RCC 7860 (cell line): ENCODE results near the gene IL4R.
A peak's percentile ranks its signal among the peaks of the same experiment; 100 is the strongest.
"Not testable (repeated sequence)": the region's sequence is repeated elsewhere in the genome, so short reads cannot be mapped to it uniquely, and the experiment has no call there.

Experiments
- DNase-seq: peaks from one replicate; pipeline ENCODE4 v3.0.0-alpha.2; 2015; ENCODE audit warnings: low spot score
- FAIRE-seq: peaks from 2 replicates; lab custom pipeline; 2012; peaks lifted over from hg19 to GRCh38; lab: Jason Lieb, UNC

IL4R gene

DNA sequence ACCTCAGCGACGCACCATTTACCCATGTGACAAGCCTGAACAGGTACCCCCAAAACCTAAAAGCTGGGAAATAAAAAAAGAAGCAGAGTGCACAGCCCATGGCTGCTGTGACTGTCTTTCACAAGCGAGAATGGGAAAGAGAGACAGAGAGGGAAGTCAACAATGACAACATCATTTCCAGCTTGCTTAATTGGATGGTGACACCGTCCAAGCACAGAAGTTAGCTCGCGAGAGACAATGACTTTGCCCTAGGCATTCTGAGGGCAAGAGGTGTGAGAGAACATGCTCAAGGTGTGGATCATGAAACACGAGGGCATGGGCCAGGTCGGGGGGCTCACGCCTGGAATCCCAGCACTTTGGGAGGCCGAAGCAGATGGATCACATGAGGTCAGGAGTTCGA, 25.9 kb upstream of the IL4R start:
- DNase-seq (no peak), FAIRE-seq (no peak)

- not testable (repeated sequence) for DNase-seq, FAIRE-seq
These were observed 25.5 kb upstream of the IL4R start for GRCh38 chr16:27288313-27288712.

- DNase-seq, result no peak
- no peak for FAIRE-seq
These were observed 24.1 kb upstream of the IL4R start for GRCh38 chr16:27289669-27290068.

DNA sequence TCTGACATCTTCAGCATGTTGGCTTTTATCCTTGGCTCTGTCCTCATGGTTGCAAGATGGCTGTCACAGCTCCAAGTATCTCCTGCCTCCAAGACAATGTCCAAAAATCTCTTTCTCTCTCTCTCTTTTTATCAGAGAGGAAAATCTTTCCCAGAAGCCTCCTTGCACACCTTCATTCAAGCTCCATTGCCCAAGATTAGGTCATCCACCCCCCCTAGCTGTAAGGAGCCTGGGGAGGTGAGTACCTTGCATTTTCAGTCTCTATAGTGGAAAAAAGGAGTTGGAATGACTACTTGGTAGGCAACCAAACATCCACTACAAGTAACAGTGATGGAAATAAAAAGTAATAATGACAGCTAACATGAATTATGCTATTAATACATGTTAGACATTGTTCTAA, 23.2 kb upstream of the IL4R start:
- FAIRE-seq (no peak), DNase-seq (peak; percentile 27)

DNA sequence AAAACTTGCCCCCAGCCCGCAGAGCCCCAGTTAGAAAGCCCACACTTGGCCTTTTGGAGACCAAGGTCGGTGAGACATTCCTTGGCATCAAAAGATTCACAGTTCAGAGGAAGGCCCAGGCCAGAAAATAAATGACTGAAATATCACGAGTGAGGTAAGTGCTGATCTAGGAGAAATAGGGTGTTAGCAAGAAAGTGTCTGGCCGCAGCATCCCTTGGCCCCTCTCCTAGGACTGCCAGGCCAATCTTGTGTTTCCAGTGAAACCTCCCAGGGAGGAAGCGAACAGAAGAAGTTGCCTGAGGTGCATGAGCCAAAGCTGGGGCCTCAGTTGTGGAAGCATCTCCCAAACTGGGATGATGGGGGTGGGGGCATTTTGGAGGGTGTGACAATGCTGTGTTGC, 22.7 kb upstream of the IL4R start:
- DNase-seq (no peak), FAIRE-seq (no peak)

DNA sequence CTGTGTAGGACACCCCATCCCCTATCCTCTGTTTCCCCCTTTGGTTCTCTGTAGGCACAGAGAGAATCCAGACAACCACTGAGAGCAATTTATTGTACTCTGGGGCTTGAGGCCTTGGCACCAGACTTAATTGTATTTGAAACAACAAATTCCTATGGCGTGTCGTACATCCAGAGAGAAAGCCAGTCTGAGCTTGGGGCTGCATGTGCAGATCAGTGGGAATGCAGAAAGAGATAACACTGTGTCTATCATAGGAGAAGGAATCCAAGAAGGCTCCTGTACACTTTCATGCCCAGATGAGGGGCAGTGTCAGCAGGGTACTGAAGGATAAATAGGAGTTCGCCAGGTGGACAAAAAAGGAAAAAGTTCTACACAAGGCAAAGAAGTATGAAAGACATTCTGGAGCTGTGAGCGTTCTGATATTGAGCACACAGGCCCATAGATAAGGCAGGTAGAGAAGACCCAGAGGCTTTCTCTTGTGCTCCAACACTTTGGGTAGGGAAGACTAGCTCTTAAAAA, 22.0 kb upstream of the IL4R start:
- DNase-seq (no peak), FAIRE-seq (no peak)

DNA sequence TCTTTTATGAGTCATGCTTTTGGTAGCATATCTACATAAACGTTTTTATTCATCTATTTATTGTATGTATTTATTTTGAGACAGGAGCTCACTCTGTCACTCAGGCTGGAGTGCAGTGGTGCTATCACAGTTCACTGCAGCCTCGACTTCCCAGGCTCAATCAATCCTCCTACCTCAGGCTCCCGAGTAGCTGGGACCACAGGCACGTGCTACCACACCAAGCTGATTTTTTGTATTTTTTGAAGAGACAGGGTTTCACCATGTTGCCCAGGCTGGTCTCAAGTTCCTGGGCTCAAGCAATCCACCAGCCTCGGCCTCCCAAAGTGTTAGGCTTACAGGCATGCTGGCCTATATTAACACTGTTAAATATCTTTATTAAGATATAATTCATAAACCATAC, 20.4 kb upstream of the IL4R start:
- DNase-seq (no peak), FAIRE-seq (no peak)

DNA sequence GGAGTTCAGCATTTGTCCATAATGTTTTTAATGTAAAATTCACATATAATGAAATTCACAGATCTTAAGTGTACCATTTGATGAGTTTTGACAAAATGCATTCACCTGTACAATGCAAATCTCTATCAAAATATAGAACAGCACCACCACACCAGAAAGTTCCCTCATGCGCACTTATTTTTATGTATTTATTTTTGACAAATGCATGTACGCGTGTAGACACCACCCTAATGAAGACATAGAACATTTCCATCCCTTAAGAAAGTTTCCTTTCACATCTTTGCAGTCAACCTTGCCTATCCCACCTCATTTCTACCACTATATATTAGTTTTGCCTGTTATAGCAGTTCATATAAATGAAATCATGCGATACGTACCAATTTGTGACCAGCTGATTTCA, 15.6 kb upstream of the IL4R start:
- FAIRE-seq (no peak), DNase-seq (no peak)

DNA sequence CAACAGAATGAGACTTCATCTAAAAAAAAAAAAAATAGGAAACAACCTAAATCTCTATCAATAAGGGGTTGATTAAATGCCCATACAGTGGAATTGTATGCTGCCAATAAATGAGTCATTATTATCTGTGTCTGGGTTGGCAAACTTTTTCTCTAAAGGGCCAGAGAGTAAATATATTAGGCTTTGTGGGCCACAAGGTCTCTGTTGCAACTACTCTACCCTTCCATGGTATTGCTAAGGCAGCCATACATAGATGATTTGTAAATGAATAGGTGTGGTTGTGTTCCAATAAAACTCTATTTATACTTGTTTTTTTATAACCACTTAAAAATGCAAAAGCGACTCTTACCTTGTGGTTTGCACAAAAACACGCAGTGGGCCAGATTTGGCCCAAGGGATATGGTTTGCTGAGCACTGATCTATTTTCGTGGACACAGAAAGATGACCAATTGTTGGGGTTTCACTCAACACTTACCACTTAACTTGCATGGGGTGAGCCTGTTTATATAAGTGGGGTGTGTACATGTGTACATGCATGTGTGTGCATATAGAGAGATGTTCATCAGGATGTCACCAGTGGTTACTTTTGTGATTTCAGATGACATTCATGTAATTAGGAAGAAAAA, 12.4 kb upstream of the IL4R start:
- FAIRE-seq (no peak), DNase-seq (no peak)

DNA sequence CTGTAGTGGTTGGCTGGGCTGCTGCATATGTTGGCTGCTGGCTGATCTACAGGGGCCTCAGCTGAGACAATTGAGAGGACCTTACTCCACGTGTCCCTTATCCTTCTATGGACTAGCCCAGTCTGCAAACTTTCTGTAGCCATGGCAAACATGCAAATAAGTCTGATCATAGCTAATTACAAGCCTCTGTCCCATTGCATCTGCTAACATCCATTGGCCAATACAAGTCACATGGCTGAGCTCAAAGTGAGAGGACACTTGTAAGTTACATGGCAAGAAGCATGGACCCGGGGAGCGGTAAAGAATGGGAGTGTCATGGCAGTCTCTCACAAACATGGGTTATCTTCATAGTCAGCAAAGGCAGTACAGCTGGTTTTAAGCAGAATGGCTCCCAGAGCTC, 11.6 kb upstream of the IL4R start:
- FAIRE-seq, result no peak

DNA sequence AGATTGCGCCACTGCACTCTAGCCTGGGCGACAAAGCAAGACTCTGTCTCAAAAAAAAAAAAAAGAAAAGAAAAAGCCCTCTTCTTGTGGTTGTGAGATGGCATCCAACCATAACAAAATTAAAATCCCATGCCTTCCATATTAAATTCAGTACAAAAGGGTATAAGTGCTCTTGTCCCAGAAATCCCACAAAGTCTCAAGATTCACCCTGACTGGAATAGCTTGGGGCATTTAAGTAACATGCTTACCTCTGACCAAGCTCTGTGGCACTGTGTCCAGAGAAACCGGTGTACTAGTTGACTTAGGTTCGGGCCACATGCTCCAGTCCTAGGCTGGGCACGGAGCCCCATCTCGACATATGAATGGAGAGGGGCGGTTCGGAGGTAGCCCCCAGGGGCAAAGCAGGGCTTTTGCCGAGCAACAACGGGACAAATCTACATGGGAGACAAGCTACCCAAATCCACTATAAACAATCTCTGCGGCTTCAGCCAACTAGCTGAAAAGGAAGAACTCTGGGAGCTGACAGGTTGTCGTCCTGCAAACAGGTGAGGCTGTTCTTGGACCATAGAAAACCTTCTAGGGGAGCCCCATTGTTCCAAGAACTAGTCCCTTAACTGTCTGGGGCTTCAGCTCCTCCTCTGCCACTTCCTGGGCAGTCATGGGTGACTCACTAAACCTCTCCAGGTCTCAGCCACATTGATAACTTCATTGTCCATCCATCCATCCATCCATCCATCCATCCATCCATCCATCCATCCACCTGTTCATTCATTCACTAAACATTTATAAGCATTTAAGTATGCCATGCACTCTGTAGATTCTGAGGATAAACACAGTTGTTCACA, 10.3 kb upstream of the IL4R start:
- no peak for DNase-seq
- no peak for FAIRE-seq

More for the DNA sequence above, 11.6 kb upstream of the IL4R start:
- no peak for DNase-seq

DNA sequence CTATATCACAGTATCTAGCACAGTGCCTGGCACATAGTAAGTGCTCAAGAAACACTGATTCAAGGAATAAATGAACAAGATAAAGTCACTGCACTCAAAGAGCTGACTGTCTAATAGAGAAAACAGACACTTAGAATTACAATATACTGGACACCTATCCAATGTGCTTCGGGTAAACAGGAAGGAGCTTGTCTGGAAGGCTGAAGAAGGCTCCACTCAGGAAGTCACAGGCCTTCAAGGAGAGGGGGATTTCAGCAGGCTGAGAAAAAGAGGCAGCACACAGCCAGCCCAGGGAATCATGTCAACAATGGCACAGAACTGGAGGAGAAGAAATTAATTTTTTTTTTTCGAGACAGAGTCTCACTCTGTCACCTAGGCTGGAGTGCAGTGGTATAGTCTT, 9.7 kb upstream of the IL4R start:
- DNase-seq, result no peak
- FAIRE-seq, result no peak

- DNase-seq (no peak), FAIRE-seq (no peak)
These were observed 8.7 kb upstream of the IL4R start for GRCh38 chr16:27304881-27305745.

GRCh38 chr16:27305839-27306442, 7.8 kb upstream of the IL4R start:
- DNase-seq (no peak), FAIRE-seq (no peak)

DNA sequence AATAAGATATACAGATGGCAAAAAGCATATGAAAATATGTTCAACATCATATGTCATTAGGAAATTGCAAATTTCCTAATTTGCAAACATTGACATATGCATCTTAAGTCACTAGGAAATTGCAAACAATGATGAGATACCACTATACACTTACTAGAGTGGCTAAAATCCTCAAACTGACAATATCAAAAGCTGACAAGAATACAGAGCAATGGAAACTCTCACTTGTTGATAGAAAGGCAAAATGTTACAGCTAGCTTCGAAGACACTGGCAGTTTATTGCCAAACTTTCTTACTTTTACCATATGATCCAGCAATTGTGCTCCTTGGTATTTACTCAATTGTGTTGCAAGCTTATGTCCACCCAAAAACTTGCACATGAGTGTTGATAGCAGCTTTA, 5.0 kb upstream of the IL4R start:
- no peak for FAIRE-seq
- no peak for DNase-seq

GRCh38 chr16:27310576-27311447, 3.0 kb upstream of the IL4R start:
- FAIRE-seq, result no peak
- no peak for DNase-seq

DNA sequence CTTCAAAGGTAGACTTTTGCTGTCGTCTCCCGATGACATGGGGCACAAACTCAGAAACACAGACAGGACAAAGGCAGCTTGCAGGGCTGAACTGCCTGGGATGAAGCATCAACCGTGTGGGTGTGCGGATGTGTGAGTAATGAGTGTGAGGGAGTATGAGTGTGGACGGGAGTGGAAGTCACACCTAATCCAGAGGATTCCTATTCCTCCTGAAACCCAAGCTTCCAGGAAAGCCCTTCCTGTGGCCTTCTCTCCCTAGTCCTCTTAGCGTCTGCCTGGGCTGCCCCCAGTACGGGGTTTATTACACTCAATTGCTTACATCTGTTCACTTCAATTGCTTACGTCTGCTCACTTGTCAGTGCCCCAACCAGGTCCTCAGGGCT, 2.3 kb upstream of the IL4R start:
- no peak for FAIRE-seq
- no peak for DNase-seq

DNA sequence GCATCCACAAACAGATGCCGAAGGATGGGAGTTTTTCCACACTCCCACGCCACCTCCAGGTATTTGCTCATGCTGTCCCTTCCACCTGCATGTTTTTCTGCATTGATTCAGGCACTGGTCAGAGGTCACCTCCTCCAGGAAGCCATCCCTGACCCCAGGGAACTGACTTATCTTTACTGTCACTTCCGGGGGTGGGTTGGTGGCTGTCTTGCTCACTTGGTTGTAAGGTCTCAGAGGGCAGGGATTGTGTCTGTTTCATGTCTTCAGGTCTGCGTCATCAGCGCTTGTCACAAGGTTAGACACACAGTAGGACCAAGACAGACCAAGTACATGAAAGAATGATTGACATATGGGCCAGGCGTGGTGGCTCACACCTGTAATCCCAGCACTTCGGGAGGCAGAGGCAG, 1.9 kb upstream of the IL4R start:
- FAIRE-seq (no peak), DNase-seq (no peak)

GRCh38 chr16:27312580-27313421, 973 bp upstream of the IL4R start:
- no peak for FAIRE-seq
- no peak for DNase-seq
